HG03103 (cell line): ENCODE measurements around the gene ZNF235.
"Not testable (repeated sequence)": the region's sequence is repeated elsewhere in the genome, so short reads cannot be mapped to it uniquely, and the experiment has no call there.

Source experiments
- ATAC-seq: cut with Tn5 transposase; IDR thresholded peaks from one replicate; pipeline ENCODE4 v1.9.1; 2021; ENCODE audit warnings: low read depth; ENCODE audit not compliant: unreplicated experiment

The ZNF235 gene

GRCh38 chr19:44258136-44258535 is 46.7 kb downstream of the ZNF235 start:
- no peak for ATAC-seq

- no peak for ATAC-seq
Observed at GRCh38 chr19:44255705-44256411, 49.0 kb downstream of the ZNF235 start.

GRCh38 chr19:44254496-44254895 is 50.3 kb downstream of the ZNF235 start:
- ATAC-seq = no peak

- not testable (repeated sequence) for ATAC-seq
Observed at GRCh38 chr19:44253392-44253791, 51.4 kb downstream of the ZNF235 start.

- not testable (repeated sequence) for ATAC-seq
Observed at GRCh38 chr19:44252332-44252731, 52.5 kb downstream of the ZNF235 start.

- ATAC-seq = no peak
Observed at GRCh38 chr19:44236384-44236783, 68.4 kb downstream of the ZNF235 start.
